Suppressor macrophage (primary cell): ENCODE results near the gene GPR89A.
"Not testable (repeated sequence)": the region's sequence is repeated elsewhere in the genome, so short reads cannot be mapped to it uniquely, and the experiment has no call there.

ENCODE experiments used
- DNase-seq, 4 experiments: peaks; one replicate each; pipeline ENCODE4 v3.0.0-alpha.2; 2020 to 2022

Gene GPR89A

DNA sequence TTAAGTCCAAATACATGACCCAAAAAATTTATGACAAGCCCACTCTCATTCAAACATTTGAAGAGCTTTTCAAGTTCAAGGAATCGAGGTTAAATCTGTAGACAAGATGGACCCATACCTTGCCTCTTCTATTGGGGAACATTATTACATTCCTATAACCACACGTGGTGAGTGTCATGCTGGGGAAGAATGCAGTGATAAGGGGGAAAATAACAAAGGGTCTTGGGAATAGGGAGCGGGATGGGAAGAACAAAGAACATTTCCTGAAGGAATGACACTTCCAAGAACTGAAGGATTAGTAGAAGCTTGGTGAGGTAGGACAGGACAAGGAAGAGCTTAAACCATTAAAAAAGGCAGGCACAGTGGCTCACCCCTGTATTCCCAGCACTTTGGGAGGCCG is 80.5 kb downstream of the GPR89A start:
- DNase-seq: no peak

DNA sequence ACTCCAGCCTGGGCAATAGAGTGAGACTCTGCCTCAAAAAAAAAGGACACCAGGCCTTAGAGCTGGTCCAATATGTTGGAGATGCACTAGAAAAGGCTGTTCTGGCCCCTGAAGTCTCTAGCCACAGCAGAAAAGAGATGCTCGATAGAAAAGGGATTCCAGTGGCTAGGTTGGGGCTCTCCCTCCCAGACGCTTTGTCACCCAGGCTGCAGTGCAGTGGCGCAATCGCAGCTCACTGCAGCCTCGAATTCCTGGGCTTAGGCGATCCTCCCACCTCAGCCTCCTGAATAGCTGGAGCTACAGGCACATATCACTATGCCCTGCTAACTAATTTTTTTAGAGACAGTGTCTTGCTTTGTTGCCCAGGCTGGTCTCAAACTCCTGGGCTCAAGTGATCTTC is 81.1 kb downstream of the GPR89A start:
- no peak for DNase-seq

GRCh38 chr1:145689922-145690321 is 82.1 kb downstream of the GPR89A start:
- no peak for DNase-seq

DNA sequence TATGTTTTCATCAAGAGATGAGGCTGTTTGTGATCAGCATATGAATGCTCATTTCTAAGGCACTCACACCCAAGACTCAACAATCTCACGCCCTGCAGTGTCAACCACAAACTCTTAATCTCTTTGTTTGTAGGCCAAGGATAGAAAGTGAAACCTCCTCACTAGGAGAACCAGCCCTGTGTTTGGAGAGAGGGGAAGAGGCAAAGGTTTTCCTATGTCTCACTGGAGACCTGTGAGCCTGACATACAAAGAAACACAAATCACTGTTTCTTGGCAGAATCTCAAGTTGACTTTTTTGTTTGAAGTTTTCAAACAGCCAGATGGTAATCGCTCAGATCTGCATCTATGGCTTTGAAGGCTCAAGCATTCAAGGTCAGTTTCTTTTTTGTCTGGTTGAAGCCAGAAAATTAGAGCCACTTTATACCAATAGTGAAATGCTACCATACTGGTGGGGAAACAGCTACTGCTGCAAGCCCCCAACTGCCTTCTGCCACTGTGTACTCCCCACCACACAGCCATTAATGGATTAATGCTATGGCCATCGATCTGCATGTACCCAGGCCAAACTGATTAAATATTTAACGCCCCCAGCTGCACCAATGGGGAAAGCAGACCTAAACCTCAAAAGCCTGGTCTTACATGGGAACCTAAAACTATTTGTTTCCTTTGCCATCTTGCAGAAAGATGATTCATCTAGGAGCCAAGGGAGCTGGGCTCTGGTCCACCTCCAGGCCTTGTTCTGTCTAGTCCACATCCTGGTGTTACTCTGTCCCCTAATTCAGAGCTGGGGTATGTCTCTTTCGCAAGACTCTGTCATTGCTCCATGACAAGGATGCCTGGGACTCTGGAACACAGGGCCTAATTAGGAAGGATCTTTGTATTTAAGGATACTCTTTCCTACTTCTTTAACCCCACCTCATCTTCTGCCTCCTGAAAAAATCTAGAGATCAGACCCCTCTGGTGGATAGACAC is 83.1 kb downstream of the GPR89A start:
- peak in 1 of 4 experiments; percentile 19 for DNase-seq

GRCh38 chr1:145692785-145693443 is 85.1 kb downstream of the GPR89A start:
- no peak for DNase-seq

DNA sequence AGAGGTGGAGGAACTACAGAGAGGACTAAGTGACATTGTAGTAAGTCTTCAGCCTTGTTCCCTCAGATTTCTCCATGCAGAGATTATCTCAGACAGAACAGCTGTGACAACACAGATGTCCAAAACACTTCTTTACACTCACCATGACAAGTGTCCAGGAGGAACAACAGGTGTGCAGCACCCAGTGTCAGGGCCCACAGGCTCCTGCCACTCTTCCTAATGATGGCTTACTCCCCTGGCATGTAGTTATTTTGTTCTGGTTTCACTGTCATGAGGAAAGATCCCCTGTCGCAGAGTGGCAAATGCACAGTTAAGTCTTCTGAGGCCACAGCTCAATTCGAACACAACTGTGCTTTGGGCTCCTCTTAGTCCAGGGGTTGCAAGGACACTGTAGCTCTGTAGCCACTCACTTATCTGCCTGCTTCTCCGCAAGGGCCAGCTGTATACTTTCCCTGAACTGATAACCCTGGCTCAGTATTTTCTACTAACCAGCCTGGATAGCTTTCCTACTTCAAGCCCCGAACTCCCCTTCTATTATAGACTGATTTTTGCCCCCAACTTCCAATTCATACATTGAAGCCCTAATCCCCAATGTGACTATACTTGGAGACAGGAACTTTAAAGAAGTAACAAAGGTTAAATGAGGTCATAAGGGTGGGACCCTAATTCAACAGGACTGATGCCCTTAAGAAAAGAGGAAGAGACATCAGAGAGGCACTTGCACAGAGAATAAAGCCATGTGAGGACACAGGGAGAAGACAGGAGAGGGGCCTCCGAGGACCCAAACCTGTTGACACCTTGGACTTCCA is 88.2 kb downstream of the GPR89A start:
- DNase-seq: peak; percentile 19 to 72 (median 50)

DNA sequence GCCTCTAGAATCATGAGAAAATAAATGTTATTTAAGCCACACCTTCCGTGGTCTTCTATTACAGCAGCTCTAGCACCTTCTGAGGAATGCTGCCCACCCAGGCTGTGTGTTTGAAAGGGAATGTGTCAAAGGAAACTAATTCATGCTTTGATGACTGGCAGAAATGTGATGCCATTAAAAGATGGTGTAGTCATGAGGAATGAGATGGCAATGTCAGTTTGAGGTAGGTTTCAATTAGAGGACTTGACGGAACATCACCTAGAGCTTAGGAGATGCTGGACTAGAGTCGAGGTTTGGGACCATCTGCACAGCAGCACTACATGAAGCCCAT is 88.8 kb downstream of the GPR89A start:
- no peak for DNase-seq

GRCh38 chr1:145701306-145701862 is 93.6 kb downstream of the GPR89A start:
- no peak for DNase-seq

DNA sequence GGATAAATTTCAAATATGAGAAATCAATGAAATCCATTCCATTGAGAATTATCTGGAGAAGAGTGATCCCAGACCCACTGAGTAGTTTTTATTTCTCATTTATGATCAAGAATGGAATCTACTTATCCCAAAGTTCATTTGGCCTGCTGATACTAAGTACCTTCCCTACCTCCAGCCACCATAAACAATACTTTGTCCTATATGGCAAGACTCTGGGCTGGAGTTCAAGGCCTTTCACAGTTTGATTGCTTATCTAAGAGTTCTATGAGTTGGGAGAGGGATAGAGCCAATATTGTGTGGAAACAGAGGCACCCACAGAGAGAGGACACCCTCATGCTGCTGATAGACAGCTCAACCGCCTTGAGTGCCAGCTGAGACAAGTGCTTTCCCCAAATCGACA is 94.3 kb downstream of the GPR89A start:
- DNase-seq: no peak

- DNase-seq: no peak
These were observed 95.0 kb downstream of the GPR89A start for GRCh38 chr1:145702826-145703225.

DNA sequence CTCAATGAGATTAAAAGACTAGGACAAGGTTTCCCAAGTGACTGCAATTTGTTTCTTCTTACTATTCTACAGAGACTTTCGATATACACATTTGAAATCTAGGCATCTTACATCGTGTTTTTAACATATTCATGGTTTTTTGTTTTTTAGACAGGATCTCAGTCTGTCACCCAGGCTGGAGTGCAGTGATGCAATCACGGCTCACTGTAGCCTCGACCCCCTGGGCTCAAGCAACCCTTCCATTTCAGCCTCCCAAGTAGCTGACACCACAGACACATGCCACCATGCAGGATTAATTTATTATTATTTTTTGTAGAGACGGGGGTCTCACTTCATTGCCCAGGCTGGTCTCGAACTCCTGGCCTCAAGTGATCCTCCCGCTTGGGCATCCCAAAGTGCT is 97.8 kb downstream of the GPR89A start:
- DNase-seq: no peak

DNA sequence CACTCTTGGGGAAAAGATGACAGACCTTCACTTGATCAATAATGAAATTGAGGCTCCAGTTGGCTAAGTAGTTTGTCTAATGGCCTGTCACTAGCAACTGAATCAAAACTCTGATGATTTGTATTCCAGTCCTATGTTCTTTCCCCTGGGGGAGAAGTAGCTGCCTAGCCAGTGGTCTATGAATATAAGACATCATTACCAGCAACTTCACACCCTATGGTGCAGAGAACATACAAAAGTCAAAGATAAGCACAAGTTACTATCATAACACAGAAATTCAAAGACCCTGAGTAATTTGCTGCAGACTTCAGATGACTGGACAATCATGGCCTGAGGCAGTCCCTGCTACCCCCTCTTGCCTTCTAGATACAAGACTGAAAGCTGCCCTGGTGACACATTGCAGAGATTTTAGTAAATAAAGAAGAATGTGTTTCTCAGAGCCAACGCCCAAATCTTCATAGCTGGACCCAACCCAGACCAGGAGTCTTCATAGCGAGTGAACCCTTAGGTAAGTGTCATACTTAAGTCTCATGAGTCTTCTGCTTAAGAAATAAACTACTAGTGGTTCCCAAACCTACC is 98.4 kb downstream of the GPR89A start:
- DNase-seq: no peak

GRCh38 chr1:145707183-145707867 is 99.5 kb downstream of the GPR89A start, which contains the start of gene PDZK1:
PDZK1 (minus strand) TSS chr1:145707368; CDS start chr1:145688021, 19,347 bp downstream.
- no peak for DNase-seq

- DNase-seq: peak in 1 of 4 experiments; percentile 13
These were observed 100.3 kb downstream of the GPR89A start for GRCh38 chr1:145708063-145708462.

DNA sequence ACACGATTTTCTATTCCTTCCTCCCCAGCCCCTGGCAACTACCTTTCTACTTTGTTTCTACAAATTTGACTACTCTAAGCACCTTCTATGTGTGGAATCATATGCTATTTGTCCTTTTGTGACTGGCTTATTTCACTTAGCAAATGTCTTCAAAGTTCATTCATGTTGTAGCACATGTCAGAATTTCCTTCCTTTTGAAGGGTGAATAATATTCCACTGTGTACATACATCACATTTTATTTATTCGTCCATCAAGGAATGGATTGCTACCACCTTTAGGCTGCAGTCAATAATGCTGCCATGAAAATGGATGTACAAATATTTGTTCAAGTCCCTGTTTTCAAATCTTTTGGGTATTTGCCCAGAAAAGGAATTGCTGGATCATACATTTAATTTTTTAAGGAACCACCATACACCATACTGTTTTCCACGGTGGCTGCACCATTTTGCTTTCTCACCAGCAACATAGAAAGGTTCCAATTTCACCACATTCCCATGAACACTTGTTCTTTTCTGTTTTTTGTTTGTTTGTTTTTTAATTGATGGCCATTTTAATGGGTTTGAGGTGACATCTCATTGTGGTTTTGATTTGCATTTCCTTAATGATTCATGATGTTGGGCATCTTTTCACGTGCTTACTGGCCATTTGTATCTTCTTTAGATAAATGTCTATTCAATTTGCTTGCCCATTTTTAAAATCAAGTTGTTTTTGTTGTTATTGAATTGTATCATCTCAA is 102.7 kb downstream of the GPR89A start:
- no peak for DNase-seq

DNA sequence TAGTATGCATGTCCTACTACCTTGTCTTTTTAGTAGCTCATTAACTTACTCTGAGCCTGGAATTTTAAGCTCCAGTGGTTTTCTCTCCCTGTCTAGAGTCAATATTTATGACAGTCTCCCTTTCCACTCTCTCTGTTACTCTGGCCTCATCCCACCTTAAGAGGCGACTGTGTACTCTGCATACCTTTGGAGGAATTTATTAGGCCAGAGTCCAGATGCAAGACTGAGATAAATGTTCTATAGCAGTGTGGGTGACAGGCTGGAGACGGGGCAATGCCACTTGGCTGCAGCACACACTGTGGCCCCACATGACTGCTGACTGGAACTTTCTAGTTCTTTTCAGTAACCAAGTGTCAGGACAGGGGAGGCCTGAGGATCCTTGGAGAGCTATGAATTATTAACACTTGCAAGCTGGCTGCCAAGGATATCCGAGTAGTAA is 103.4 kb downstream of the GPR89A start:
- no peak for DNase-seq

DNA sequence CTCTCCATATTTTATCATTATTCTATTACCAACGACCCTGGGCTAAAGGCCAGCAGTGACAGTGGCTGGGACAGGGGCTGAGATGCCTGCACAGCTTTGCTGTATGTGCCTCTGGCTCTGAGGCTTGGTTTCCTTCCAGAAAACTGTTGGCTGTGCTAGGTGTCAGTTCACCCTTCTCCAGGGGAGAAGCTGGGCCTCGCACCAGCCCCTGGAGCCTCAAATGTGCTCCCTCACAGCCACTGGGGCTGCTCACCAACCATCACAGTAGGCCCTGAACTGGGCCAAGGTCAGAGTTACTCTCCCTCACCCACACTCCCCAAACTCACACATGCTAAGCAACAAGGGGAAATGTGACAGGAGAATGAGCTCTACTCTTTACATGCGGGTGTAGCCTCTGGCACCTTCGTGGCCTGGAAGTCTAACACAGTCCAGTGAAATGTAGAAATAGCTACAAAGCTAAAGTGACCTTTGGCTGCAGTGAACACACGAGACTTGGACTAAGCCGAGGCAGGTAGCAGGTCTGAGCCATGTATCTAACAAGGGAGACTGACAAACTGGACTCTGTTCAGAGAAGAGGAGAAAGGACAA is 106.8 kb downstream of the GPR89A start:
- DNase-seq: no peak

GRCh38 chr1:145716641-145717345 is 109.0 kb downstream of the GPR89A start:
- no peak for DNase-seq

- no peak for DNase-seq
These were observed 110.0 kb downstream of the GPR89A start for GRCh38 chr1:145717833-145718232.

GRCh38 chr1:145718465-145718864 is 110.7 kb downstream of the GPR89A start:
- DNase-seq: not testable (repeated sequence)
